Measurements from ENCODE around the gene CCDC78.
A peak's percentile ranks its signal among the peaks of the same experiment; 100 is the strongest.

CCDC78 gene

GRCh38 chr16:735982-736453 lies 9.8 kb upstream of the CCDC78 start:
- Mint-ChIP-seq H3K27me3 (no peaks in the 10 kb centered on the region), H3K4me1 (peaks cover 29% of the 10 kb centered on the region), H3K9me3 (no peaks in the 10 kb centered on the region), H3K36me3 (ENCODE audit: low read depth) (peaks cover 8% of the 10 kb centered on the region), H3K4me3 (no peak overlapping the region), H3K27ac (peak overlapping the region; percentile 42)
- ATAC-seq (peak; percentile 77), DNase-seq (no peak)

DNA sequence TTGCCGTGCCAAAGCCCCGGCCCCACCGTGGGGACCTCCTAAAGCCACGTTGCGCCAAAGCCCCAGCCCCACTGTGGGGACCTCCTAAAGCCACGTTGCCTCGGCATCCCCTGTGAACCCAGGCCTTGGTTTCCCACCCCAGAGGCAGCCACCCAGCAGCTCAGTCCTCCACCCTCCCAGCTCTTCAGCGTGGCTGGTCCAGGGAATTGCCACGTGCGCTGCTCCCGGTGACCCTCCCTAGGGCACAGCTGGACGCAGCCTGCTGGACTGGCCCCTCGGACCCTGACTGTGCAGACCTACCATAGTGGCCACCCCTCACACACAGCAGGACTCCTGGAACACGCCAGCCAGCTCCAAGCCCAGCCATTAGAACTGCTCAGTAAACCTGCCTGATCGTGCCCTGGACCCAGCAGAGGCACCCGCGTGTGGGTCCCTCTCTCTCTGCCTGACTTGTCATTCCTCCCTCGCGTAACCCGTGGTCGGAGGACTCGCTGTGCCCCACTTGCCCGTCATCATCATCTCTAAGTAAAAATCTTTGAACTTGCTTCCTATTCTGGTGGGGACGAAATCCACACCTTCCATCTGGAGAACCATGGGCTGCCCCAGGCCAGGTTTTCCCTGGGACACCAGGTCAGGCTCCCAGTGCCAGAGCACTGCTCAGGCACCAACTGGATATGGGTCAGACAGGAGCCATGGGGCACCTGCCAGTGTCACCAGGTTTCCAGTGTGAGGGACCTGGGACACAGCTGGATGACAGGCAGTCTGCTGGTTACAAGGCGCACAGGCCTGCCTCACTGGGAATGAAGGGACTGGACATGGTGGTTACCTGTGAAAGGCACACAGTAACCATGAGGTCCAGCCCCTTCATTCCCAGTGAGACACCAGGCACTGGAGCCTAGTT lies 9.0 kb upstream of the CCDC78 start:
- H3K4me3 Mint-ChIP-seq = no peak overlapping the region
- no peak for DNase-seq
- H3K4me1 Mint-ChIP-seq = peaks cover 29% of the 10 kb centered on the region
- no peaks in the 10 kb centered on the region for H3K9me3 Mint-ChIP-seq
- peaks cover 8% of the 10 kb centered on the region for H3K36me3 Mint-ChIP-seq (ENCODE audit: low read depth)
- H3K27me3 Mint-ChIP-seq = no peaks in the 10 kb centered on the region
- peak overlapping the region; percentile 27 for H3K27ac Mint-ChIP-seq
- ATAC-seq = no peak

- Mint-ChIP-seq H3K36me3 (ENCODE audit: low read depth) (peaks cover 8% of the 10 kb centered on the region), H3K27ac (no peak overlapping the region), H3K27me3 (no peaks in the 10 kb centered on the region), H3K4me1 (peaks cover 23% of the 10 kb centered on the region), H3K4me3 (no peak overlapping the region), H3K9me3 (no peaks in the 10 kb centered on the region)
- DNase-seq (no peak), ATAC-seq (no peak)
These were observed 8.2 kb upstream of the CCDC78 start for GRCh38 chr16:734208-734980.

GRCh38 chr16:733382-734207 lies 7.4 kb upstream of the CCDC78 start:
- peaks cover 8% of the 10 kb centered on the region for H3K36me3 Mint-ChIP-seq (ENCODE audit: low read depth)

DNA sequence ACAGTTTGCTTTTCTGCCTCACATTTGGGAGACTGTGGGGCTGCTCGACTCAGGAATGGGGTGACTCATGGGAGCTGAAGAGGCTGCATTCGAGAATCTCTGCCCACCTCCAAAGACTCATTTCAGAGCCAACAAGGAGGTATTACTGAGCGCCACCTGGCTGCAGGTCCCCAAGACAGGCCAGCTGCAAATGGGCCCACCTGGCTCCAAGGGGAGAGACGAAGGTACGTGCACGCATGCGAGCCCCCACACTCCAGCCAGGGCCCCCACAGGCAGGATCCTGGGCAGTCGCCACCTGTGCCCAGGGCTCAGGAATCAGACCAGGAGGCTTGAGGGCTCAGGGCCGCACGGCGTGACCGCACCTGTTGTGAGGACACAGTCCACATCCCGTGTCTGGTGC lies 6.7 kb upstream of the CCDC78 start:
- H3K4me1 Mint-ChIP-seq = peaks cover 18% of the 10 kb centered on the region
- peaks cover 8% of the 10 kb centered on the region for H3K36me3 Mint-ChIP-seq (ENCODE audit: low read depth)
- ATAC-seq (no peak), DNase-seq (no peak)
- no peaks in the 10 kb centered on the region for H3K9me3 Mint-ChIP-seq
- H3K27ac Mint-ChIP-seq = no peak overlapping the region
- H3K27me3 Mint-ChIP-seq = no peaks in the 10 kb centered on the region
- H3K4me3 Mint-ChIP-seq = no peak overlapping the region

More at GRCh38 chr16:733382-734207, 7.4 kb upstream of the CCDC78 start:
- ATAC-seq (no peak), DNase-seq (peak; percentile 60)
- no peak overlapping the region for H3K4me3 Mint-ChIP-seq
- no peak overlapping the region for H3K27ac Mint-ChIP-seq
- H3K9me3 Mint-ChIP-seq = no peaks in the 10 kb centered on the region
- H3K4me1 Mint-ChIP-seq = peaks cover 20% of the 10 kb centered on the region
- H3K27me3 Mint-ChIP-seq = no peaks in the 10 kb centered on the region

- Mint-ChIP-seq H3K4me3 (no peak overlapping the region), H3K4me1 (peaks cover 18% of the 10 kb centered on the region), H3K27me3 (no peaks in the 10 kb centered on the region), H3K36me3 (ENCODE audit: low read depth) (peaks cover 5% of the 10 kb centered on the region), H3K27ac (no peak overlapping the region), H3K9me3 (no peaks in the 10 kb centered on the region)
- DNase-seq = no peak
- no peak for ATAC-seq
These were observed 6.1 kb upstream of the CCDC78 start for GRCh38 chr16:732332-732731.

- Mint-ChIP-seq H3K4me1 (peaks cover 12% of the 10 kb centered on the region), H3K27me3 (no peaks in the 10 kb centered on the region), H3K36me3 (ENCODE audit: low read depth) (peaks cover 3% of the 10 kb centered on the region), H3K4me3 (no peak overlapping the region), H3K9me3 (no peaks in the 10 kb centered on the region), H3K27ac (no peak overlapping the region)
- ATAC-seq (no peak), DNase-seq (no peak)
These were observed 4.6 kb upstream of the CCDC78 start for GRCh38 chr16:730666-731509.

DNA sequence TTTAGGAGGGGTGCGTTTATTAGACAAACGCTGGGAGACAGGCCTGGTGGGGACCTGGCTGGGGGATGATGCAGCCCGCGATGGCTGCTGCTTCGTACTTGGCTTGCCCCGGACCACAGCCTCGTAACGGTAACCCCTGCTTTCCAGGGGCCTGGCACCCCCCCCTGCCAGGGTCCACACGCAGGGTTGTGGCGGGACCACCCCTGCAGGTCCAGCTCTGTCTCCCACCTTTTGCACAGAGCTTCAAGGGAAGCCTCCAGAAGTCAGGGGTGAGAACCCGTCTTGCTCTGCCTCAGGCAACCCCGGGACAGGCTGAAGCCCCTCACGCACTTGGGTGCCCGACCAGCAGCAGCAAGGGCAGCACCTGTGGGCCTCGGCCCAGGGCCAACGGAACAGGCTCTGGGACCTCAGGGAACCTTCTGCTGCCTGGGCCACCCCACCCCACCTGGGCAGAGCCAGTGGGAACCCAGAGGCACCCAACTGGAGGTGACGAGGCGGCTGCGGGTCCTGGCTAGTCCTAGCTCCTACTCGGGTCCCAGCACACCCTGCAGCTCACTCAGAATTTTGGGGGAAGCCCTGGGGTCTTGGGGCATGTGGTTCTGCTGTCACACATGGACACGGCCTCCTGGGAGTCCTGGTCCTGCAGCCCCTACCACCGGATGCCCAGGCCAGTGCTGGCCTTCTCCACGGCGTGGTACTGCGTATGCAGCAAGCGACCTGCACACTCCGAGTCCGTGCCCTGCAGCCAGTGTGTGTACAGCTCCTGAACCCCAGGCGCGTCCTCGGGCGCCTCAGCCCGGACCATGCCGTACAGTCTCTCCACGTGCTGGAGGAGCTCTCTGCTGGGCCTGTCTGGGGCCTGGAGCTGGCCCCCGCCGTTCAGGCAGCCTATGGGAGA lies 3.8 kb upstream of the CCDC78 start:
- Mint-ChIP-seq H3K36me3 (ENCODE audit: low read depth) (peaks cover under 1% of the 10 kb centered on the region), H3K27ac (no peak overlapping the region), H3K4me3 (no peak overlapping the region), H3K27me3 (no peaks in the 10 kb centered on the region), H3K9me3 (no peaks in the 10 kb centered on the region), H3K4me1 (peaks cover 3% of the 10 kb centered on the region)
- ATAC-seq (no peak), DNase-seq (no peak)

- Mint-ChIP-seq H3K36me3 (ENCODE audit: low read depth) (no peaks in the 10 kb centered on the region), H3K4me3 (peak overlapping the region; percentile 42), H3K27me3 (no peaks in the 10 kb centered on the region), H3K27ac (no peak overlapping the region), H3K9me3 (no peaks in the 10 kb centered on the region), H3K4me1 (no peaks in the 10 kb centered on the region)
- ATAC-seq = no peak
- no peak for DNase-seq
These were observed 2.9 kb upstream of the CCDC78 start for GRCh38 chr16:728890-729744.

DNA sequence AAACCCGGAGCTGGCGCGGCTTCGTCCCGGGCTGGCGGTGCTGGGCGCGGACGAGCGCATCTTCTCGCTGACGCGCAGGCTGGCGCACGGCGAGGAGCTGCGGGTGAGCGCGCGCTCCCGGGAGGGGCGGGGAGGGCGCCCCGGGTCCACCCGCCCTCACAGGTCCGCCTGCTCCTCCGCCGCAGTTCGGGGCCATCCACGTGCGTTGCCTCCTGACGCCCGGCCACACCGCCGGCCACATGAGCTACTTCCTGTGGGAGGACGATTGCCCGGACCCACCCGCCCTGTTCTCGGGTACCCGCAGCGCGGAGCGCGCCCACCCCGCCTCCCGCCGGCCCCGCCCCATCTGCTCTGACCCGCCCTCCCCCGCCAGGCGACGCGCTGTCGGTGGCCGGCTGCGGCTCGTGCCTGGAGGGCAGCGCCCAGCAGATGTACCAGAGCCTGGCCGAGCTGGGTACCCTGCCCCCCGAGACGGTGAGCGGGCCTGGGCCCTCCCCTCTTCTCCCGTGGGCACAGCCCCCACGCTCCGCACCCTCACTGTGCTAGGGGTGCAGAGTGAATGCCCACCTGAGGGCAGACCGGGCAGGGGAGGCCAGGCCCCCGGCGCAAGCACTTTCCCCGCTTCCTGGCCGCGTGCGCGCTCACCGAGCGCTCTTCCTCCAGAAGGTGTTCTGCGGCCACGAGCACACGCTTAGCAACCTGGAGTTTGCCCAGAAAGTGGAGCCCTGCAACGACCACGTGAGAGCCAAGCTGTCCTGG lies 2.1 kb upstream of the CCDC78 start:
- peak; percentile 72 for DNase-seq
- Mint-ChIP-seq H3K36me3 (ENCODE audit: low read depth) (no peaks in the 10 kb centered on the region), H3K9me3 (no peaks in the 10 kb centered on the region), H3K27me3 (no peaks in the 10 kb centered on the region), H3K4me1 (no peaks in the 10 kb centered on the region), H3K4me3 (peak overlapping the region; percentile 42), H3K27ac (no peak overlapping the region)
- peak; percentile 44 for ATAC-seq

DNA sequence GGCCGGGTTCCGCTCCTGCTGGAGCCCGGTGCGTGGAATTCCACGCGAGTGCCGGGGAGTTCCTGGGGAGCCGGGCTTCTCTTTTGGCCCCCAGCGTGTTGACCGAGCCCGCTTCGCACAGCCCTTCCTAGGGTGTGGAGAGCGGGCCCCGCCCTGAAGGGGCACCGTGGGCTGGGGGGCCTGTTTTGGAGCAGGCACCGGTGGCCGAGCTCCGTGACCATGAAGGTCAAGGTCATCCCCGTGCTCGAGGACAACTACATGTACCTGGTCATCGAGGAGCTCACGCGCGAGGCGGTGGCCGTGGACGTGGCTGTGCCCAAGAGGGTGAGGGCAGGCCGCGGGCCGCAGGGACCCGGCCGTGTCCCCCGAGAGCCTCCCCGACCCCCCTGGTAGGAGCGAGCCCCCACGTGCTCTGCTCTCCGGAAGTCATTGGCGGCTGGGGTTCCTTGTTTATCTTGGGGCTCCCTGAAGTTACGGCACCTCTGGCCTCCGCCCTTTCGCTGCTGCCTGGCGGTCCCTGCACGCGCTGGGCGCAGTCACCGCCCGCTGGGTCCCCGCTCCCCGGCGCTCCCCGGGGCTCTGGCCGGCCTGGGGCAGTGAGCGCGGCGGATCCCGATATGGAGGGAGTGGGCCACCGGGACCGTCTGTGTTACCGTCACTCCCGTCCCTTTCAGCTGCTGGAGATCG lies 1.2 kb upstream of the CCDC78 start:
- Mint-ChIP-seq H3K4me1 (peaks cover 4% of the 10 kb centered on the region), H3K27ac (no peak overlapping the region), H3K27me3 (no peaks in the 10 kb centered on the region), H3K4me3 (peak overlapping the region; percentile 61), H3K9me3 (no peaks in the 10 kb centered on the region), H3K36me3 (ENCODE audit: low read depth) (no peaks in the 10 kb centered on the region)
- DNase-seq (no peak), ATAC-seq (peak; percentile 3)
